Measurements from ENCODE around the gene ARMC9. TPM values are rescaled to one million over a fixed set of nuclear protein-coding genes. Genes with fewer than 3 reads are reported as not detected.

The ARMC9 gene
- total RNA-seq, 3 donors from 2014 or later = 10.9 to 32.2 (median 11.9) TPM

GRCh38 chr2:231188506-231189170 lies 9.8 kb upstream of the ARMC9 start:
- no peak for TF ChIP-seq CTCF (IDR thresholded peaks at IDR 0.05)
- ATAC-seq = no peak
- Histone ChIP-seq H3K4me1 (ENCODE audit: low read depth) (peaks cover 6% of the 10 kb centered on the region), H3K36me3 (ENCODE audit: low read depth) (no peaks in the 10 kb centered on the region), H3K4me3 (no peak overlapping the region), H3K9me3 (no peaks in the 10 kb centered on the region)
- DNase-seq = no peak
- intact Hi-C loops (cut with DNase I, micrococcal nuclease) = no loop called here

- H3K9me3 ChIP-seq = no peaks in the 10 kb centered on the region
- peaks cover 6% of the 10 kb centered on the region for H3K4me1 ChIP-seq (ENCODE audit: low read depth)
- no peak overlapping the region for H3K4me3 ChIP-seq
- no peak for ATAC-seq
- intact Hi-C loops (cut with DNase I, micrococcal nuclease) = no loop called here
- no peak for DNase-seq
- TF ChIP-seq CTCF (IDR thresholded peaks at IDR 0.05) = no peak
- H3K36me3 ChIP-seq (ENCODE audit: low read depth) = no peaks in the 10 kb centered on the region
Measured at GRCh38 chr2:231189171-231189530, 9.3 kb upstream of the ARMC9 start.

- peak in 1 of 3 donors; percentile 39 for DNase-seq
- no peaks in the 10 kb centered on the region for H3K36me3 ChIP-seq (ENCODE audit: low read depth)
- H3K4me1 ChIP-seq (ENCODE audit: low read depth) = peaks cover 6% of the 10 kb centered on the region
- H3K9me3 ChIP-seq = no peaks in the 10 kb centered on the region
- TF ChIP-seq CTCF (IDR thresholded peaks at IDR 0.05) = no peak
- no peak overlapping the region for H3K4me3 ChIP-seq
- peak; percentile 67 for ATAC-seq
- intact Hi-C loops (cut with DNase I, micrococcal nuclease) = no loop called here
Measured at GRCh38 chr2:231189571-231190495, 8.6 kb upstream of the ARMC9 start.

- DNase-seq = peak; percentile 50 to 72 (median 67)
- Histone ChIP-seq H3K9me3 (no peaks in the 10 kb centered on the region), H3K36me3 (ENCODE audit: low read depth) (no peaks in the 10 kb centered on the region), H3K4me1 (ENCODE audit: low read depth) (peaks cover 6% of the 10 kb centered on the region), H3K4me3 (no peak overlapping the region)
- ATAC-seq = peak; percentile 84
- intact Hi-C loops (cut with DNase I, micrococcal nuclease) = no loop called here
- TF ChIP-seq CTCF (IDR thresholded peaks at IDR 0.05) = no peak
Measured at GRCh38 chr2:231190531-231191197, 7.8 kb upstream of the ARMC9 start.

- ATAC-seq = peak; percentile 60
- intact Hi-C loops (cut with DNase I, micrococcal nuclease) = no loop called here
- no peak for TF ChIP-seq CTCF (IDR thresholded peaks at IDR 0.05)
- Histone ChIP-seq H3K36me3 (ENCODE audit: low read depth) (no peaks in the 10 kb centered on the region), H3K4me3 (no peak overlapping the region), H3K9me3 (no peaks in the 10 kb centered on the region), H3K4me1 (ENCODE audit: low read depth) (peaks cover 6% of the 10 kb centered on the region)
- peak; percentile 60 to 77 (median 64) for DNase-seq
Measured at GRCh38 chr2:231191896-231192872, 6.2 kb upstream of the ARMC9 start.
